ENCODE measurements around the gene RNASE11.
"Not testable (repeated sequence)": the region's sequence is repeated elsewhere in the genome, so short reads cannot be mapped to it uniquely, and the experiment has no call there.

The RNASE11 gene

DNA sequence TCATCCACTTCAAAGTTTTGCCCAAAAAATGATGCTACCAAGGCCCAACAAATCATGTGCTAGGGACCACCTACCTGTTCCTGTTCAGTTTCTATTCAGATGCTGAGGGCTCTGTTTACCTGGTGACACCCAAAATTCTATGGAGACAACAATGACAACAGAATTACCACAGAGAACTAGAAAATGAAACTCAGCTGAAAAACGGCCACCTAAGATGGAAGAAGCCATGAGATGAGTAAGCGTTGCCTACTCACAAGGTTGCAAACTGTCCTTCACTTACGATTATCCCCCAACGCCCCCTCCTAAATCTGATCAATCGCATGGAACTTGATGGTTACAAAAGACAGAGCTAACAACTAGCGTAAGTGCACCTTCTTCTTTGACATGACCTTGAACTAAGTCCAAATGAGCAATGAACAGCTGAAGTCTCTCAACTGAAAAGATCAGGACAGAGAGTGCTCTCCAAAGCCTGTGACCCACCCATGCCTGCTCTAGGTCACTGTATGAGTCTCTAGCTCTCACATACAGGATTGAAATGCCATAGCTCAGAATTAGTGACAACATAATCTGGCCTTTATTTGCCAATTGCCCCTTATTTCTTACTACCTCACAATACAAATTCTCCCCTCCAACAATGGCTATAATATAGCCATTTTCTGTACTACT is at the start of gene RNASE11:
Gene RNASE11, minus strand, starts transcription at position 513 of the 666 bp plus-strand sequence.
- no peak for DNase-seq

DNA sequence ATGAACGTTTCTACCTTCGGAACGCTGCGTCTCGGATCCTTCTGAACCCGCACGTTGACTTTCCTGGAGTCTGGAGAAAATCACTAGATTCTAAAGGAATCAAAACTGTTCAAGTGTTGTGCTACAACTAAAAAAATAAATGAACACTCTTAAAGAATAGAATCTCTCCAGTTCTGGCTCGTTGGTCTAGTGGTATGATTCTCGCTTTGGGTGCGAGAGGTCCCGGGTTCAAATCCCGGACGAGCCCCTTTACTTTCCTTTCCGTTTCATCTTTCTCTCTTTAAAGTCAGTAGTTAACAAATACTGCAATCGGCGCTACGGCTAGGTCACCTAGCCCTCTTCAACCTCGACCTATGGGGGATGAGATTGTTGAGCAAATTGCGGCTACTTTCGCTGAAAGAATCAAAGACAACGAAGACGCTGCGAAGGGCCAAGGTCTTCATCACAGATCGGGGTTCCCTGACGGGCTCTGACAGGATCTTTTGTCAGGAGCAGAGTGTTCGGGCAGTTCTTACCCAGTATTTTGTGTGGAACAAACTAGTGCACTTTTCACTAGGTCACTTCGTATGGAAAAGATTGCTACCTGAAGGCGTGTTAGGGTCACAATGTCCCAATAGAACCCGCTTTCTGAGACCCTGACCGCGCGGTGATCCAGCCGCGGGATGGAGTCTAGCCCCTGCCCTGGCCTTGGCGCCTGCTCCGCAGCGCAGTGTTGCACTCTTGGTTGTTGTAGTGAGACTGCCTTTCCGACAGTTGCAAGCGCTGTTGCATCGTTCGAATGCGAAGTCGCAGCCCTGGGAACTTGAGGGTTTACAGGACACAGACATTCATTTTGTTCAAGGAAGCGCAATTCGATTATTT is 45.3 kb upstream of the RNASE11 start:
- peak; percentile 51 for DNase-seq

DNA sequence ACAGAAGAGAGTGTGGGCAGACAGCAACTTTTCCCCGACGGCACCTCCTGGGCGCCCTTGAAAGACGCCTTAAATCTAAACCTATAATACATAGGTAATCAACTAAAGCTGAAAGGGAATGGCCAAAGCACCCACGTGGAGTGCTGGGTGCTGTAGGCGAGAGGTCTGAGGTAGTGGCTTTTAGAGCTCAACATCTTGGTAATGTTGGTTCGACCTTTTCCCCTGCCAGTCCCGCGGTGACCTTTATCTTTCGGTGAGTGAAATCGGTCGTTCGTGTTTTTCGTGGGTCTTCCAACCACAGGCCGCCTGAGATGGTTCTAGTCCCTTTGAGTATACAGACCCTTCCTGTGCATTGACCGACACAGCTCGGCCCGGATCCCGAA is 44.6 kb upstream of the RNASE11 start:
- DNase-seq, result no peak

DNA sequence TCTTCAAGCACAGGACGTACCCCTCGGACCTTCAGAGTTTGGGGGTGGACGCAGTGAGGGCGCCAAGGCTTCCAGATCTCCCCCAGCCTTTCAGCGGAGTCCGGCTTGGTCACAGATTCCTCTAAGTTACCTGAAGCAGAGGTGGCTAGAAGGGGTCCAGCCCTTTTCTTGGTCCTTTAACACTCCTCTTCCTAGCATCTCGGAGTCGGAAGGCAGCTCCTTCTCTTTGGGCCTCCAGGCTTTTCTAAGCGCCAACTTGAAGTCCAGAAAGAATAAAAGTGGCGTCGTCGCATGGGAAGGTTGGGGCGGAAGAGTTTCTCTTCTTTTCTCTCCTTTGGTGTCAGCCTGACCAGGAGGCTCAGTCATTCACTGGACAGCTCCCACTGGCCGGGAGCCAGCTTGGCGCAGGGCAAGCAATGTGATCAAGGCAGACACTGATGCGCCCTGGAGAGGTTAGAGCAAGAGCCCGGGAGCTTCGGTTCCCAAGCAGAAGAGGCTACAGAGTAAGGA is 44.1 kb upstream of the RNASE11 start:
- no peak for DNase-seq

DNA sequence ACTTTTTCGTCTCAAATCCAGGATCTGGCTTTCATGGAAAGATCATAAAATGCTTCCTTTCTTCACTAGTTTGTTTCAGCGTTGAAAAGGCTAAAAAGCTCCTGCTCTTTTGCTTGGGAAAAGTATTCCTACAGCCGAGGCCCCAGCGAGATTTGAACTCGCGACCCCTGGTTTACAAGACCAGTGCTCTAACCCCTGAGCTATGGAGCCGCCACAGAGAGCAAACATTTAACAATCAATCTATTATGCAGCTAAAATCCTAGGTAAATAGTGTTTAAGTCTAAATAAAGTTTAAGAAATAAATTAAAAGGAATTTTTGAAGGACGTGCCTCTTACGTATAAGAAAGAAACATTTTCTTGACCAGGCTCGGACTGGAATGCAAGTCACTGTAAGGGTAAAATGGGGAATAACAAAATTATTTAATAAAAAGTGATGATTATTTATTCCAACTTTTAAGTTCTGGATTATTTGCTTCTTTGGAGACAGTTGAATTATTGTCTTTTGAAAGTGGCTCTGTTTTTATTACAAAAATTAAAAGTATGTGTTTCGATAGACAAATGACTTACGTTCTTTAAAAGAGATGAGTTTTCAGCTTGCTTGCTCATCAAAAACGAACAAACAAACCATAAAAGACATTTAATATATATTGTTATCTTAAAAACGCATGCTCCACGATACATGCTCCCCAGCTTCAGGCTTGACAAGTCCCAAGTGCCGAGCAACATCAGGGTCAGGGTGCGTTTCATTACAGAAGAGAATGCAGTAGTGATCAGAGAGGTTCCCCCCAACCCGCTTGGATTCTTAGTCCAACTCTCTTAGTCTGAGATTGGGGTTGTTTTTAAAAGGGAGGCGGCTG is 43.5 kb upstream of the RNASE11 start:
- peak; percentile 49 for DNase-seq

DNA sequence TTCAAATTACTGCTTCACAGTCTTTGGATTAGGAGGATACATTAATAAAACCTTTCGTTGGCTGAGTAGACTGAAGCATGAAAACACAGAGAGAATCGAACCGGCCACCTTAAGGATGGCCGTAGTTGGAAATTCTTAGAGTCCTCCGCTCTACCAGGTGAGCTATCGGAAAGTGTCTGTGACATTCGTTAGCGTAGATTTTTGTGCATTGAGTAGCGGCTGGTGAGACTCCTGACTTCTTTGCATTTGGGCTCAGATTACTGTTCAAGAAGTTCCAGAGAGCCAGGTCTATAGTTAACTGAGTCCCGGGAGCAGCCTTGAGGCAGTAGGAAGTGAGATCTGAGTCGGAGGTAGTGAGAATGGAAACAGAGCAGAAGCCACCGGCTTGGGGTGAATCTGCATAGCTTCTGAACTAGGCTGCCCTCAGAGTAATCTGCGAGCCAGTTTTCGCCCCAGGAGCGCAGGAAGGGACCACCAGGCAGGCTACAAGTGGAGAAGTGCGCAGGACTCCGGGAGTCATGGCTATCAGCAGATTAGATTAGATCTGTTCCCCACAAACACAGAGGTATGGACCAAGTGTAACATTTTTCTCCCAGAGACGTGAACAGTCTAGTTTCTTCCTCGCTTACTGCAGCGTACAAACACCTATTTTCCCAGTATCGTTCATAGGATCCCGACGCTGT is 42.7 kb upstream of the RNASE11 start:
- peak; percentile 21 for DNase-seq

DNA sequence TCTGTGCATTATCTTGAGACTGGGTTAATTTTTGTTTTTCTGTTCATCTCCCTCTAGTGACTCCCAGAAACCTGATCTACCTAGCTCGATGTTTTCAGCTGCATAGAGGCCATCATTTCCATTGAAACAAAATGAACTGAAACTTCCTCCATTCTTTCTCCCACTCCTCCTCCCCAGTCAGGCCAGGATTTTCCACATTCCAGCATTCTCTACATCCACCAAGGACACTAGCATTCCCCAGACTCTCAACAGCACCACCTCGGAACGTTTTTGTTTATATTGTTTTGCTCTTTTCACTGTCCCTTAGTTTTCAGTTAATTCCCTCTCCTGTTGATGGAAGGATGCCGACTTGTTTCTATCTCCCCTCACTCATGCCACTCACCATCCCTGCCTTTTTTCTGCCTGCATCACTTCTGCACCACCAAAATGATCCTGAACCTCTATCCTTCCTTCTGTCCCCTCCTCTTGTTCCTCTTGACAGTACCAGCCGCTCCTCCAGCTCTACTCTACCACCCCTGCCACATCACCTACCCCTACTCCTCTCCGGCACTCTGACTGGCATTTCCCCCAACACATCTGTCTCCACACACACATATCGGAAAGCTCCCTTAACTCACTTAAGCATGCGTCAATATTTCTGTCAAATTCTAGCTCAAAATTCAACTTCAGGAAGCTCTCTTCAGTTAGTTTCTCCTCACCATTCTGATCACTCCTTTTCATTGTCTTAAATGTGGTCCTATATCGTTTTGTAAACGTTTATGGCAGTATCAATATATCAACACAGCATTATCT is 40.5 kb upstream of the RNASE11 start:
- no peak for DNase-seq

DNA sequence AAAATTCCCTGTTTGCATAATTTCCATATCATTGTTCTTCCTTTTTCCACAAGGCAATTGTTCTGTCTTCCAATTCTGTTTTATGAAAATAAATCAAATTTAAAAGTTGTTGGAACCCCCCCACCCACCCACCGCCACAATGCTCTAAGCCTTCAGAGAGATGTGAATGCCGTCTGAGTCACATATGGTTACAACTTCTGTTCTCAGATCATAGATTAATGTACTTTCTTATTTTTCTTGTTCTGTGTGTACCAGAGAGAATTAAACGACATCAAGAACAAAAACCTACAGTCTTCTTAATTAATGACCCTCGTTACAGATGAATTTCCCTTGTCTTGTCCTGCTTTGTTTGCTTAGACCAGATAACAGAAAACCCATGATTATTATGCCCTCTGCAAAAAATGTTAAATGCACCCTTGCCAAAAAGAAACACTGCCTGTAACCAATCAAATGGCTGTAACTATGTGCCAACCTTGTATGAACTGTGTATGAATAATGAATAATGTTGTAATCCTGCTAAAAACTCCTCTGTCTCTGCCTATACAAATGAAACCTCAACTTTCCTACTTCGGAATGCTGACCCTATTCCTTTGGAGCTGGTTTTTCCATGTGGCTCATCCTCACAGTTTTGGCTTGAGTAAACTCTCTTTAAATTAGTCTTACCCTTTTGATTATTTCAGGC is 39.7 kb upstream of the RNASE11 start:
- DNase-seq, result no peak

DNA sequence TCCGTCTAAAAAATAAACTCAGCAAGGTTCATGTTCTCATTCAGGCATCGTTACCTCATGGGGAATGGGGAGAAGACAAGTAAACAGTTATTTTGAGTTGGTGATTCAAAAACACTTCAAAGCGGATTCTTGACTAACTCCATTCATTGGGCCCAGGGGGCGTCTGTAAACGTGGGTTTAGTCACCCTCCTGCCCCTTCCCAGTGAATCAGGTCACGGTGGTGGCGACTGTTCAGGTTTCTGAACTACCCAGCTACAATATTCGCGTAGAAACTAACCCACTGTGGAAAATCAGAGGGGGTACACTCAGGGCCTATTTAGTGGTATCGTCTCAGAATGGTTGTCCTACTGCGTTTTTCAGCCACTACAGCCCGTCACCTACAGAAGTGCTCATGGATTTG is 38.5 kb upstream of the RNASE11 start:
- no peak for DNase-seq

DNA sequence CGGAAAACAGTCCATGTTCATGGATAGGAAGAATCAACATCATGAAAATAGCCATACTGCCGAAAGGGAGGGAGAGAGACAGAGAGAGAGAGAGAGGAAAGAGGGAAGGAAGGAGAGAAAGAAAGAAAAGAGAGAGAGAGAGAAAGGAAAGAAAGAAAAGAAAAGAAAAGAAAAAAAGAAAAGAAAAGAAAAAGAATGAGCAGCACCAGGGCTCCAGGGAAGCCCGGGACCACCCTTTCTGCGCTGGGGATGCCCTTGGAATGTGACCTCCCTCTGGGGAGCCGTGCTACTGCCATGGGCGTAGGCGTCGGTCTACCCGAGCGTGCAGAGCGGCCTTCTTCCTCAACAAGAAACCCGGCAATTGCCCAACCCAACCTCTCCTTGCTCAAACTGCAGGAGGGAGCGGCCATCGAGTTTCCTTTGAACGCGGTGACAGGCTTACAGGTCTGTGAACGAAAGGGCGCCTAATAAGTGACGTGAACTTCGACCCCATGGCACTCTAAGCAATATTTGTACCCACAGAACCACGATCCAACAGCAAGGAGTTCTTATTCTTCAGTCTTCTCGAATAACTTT is 36.8 kb upstream of the RNASE11 start:
- peak; percentile 39 for DNase-seq

DNA sequence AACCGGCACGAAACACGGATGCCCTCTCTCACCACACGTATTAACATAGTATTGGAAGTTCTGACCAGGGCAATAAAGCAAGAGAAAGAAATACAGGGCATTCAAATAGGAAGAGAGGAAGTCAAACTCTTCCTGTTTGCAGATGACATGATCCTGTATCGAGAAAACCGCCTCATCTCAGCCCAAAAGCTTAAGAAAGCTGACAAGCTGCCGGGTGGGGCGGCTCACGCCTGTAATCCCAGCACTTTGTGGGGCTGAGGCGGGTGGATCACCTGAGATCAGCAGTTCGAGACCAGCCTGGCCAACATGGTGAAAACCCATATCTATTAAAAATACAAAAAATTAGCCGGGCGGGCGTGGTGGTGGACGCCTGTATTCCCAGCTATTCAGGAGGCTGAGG is 36.0 kb upstream of the RNASE11 start:
- DNase-seq, result no peak

DNA sequence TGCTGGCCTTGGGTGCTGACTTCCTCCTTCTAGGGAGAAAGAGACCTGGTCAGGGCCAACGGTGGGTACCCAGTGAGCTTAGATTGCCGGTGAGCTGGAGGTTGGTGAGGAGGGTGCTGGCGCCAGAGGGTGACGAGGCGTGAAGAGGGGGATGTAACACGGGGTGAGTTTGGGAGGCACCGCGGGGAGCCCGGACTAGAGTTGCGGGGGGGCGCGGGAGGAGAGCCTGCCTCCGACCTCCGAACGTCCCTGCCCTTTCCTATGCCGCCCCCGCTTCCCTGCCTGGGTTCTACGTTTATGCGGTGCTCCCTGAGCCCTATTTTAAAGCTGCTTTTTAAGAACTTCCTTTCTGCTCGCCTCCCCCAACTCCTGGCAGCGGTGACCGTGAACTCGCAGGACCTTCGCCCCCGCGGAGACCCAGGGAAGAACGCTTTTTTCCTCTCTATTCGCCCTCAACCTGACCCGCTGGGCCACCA is 35.1 kb upstream of the RNASE11 start:
- DNase-seq, result peak; percentile 19

DNA sequence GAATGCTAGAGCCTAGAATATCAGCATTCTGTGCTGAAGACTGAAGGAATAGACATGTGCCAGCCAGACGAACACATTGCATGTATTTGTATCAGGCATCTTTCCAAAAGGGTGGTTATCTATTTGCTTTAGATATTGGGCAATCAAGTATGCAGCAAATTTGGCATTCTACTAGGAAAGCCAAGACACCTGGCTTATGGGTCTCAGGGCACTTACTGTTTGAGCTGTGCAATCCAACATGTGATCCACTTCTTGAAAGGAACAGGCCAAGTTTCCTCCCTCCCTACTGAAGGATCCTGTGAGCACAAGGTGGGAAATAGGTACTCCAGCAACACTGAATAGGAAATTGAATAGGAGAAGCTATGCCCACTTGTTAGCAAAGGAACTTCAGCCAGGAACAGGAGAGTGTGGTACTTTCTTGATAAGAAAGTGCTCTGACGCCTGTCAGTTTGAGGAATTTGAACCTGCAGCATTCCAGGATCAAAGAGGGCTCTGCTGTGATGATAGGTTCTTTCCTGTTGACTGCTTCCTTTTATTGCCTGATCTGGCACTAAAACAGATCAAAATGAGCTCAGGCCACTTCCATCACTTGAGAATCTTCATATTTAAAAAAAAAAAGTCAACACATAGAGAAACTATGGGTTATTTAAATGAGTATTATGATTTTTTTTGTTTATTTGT is 33.1 kb upstream of the RNASE11 start:
- no peak for DNase-seq

DNA sequence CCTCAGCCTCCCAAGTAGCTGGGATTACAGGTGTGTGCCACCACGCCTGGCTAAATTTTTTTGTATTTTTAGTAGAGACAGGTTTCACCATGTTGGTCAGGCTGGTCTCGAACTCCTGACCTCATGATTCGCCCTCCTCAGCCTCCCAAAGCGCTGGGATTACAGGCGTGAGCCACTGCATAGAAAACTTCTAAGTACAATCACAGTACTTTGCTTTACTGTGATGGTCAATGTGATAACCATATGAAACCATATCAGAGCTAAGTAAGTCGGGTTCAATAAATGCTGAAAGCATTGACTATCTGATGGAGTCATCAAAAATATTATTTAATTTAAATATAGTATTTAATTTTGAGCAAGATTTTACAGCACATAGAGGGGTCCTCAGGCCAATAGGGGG is 31.9 kb upstream of the RNASE11 start:
- not testable (repeated sequence) for DNase-seq

DNA sequence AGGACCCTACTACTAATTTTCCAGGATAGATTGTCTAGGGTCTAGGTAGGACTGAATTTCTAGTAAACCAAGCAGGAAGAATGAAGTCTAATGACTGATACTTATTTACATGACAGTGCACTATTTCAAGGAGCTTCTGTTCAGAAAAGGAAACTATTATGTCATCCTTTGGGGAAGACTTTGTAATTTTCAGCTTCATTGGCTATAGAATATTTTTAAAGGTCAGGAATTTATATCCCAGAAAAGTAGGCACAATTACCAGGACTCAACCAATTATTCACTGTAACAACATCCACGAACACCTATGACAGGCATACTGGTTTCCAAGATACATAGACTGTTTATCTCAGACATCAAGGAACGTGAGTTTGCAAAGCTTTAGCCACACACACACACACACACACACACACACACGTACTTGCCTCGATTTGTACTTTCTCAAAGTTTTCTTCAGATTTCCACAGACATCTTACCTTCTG is 30.5 kb upstream of the RNASE11 start:
- no peak for DNase-seq

DNA sequence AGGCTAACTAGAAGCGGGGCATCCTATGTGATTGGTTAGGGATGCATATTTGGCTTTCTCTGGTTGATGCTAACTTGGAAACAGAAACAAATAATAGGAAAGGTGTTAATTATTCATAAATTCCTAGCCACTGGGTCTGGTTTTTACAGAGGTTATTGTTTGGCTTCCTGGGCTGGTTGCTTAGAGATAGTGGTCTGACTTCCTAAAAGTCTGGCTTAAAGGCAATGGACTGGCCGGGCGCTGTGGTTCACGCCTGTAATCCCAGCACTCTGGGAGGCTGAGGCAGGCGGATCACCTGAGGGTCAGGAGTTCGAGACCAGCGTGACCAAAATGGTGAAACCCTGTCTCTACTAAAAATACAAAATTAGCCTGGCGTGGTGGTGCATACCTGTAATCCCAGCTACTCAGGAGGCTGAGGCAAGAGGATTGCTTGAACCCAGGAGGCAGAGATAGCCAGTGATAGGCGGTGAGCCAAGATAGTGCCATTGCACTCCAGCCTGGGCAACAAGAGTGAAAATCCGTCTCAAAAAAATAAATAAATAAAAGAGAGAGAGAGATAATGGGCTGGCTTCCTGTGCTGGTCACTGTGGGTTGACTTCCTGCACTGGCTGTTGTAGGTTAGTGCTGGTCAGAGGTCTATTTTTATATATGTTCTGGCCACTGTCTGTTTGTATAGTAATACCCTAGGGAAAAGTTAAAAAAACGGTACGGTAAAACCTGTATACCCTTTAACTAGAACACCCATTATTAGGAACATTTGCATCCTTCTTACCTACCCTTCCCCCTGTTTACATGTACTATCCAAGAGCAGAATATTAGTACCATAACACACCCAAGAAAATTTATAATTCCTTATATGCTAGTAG is 29.6 kb upstream of the RNASE11 start:
- DNase-seq, result no peak

DNA sequence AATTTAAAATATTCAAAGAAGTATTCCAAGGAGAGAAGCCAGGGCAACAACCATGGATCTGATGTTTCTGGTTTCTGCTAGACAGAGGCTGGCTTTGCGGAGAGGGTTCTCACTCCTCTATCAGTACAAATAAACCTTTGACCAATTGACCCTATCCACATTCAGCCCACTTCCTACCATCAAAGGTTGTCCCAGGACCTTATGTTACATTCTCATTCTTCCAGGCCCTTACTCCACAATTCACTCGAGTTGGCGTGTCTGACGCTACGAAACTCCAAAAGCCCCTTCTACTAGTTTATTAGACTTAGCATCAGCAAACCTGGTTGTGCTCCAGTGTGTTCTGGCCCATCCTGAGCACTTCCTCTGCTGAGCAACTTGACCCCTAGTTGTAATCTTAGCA is 28.2 kb upstream of the RNASE11 start:
- DNase-seq, result no peak

DNA sequence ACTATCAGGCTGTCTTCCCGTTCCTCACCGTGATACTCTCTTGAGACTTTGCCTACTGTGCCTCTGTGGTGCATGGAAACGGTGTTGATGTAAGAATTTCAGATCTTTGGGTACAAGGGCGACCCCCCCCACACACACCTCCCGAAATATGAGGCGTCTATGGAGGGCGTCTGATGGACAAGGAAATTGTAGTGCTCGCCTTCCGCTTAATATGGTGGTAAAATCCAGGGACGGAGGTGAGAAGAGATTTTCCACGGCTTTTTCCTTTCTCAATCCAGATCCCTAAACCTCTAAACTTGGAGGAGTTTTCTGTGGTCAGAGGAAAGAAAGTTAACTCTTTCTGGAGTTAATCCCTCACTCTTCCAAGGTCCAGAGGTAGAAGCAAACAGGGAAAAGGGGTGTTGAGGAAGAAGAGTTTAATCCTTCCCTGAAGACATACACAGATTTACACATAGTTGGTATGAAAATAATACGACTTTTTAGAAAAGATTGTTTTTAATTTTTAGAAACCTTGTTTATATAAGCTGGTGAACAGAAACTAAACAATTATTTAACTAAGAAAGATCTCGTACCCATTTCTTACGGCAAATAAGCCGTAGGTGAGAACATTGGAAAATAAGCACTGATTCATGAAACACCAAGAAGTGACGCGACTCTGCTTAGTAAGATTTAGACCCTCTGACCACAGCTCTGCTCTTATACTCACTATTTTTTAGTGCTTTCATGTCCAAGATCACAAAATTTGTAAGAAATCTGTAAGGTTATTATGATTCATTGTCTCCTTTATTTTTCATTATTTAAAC is 26.4 kb upstream of the RNASE11 start:
- peak; percentile 34 for DNase-seq

Data from activated CD8-positive, alpha-beta memory T cell treated with anti-CD3 and anti-CD28 coated beads, Interleukin-2, amount 50 U/mL, for 4 hours (primary cell).